Spleen (tissue), 11 donors: Measurements from ENCODE around the gene DRAP1. TPM values are rescaled to one million over a fixed set of nuclear protein-coding genes. Genes with fewer than 3 reads are reported as not detected.
A peak's percentile ranks its signal among the peaks of the same experiment; 100 is the strongest.

Experiments
- DNase-seq: peaks from one replicate; pipeline ENCODE4 v3.0.0-alpha.2; 2020
- H3K27ac ChIP-seq, 8 donors: fragments of 200-600 bp; sonication (generic) in 7 of 8; 1 replicate in 4 of 8; 2 replicates in 4 of 8; pipeline versions ENCODE4 v1.5.0 to v1.8.0; 2016 to 2021; ENCODE audit warnings: inconsistent platforms in 4 of 8, mild to moderate bottlenecking in 4 of 8, moderate library complexity in 1 of 8
- H3K27me3 ChIP-seq, 7 donors: fragments of 200-600 bp; sonication (generic) in 6 of 7; replicated peaks in 1 of 7; 1 replicate in 4 of 7; 2 replicates in 3 of 7; pipeline versions ENCODE4 v1.5.0 to v1.8.0; 2016 to 2021; ENCODE audit warnings: inconsistent platforms in 3 of 7, mild to moderate bottlenecking in 1 of 7
- H3K36me3 ChIP-seq, 6 donors: fragments of 200-600 bp; sonication (generic) in 5 of 6; 1 replicate in 4 of 6; 2 replicates in 2 of 6; pipeline versions ENCODE4 v1.5.0 to v1.8.0; 2016 to 2021; ENCODE audit warnings: inconsistent platforms in 2 of 6
- H3K4me1 ChIP-seq, 6 donors: fragments of 200-600 bp; sonication (generic) in 5 of 6; 1 replicate in 3 of 6; 2 replicates in 3 of 6; pipeline versions ENCODE4 v1.5.0 to v1.8.0; 2016 to 2021; ENCODE audit warnings: inconsistent platforms in 3 of 6
- H3K4me3 ChIP-seq, 8 donors: fragments of 200-600 bp; sonication (generic) in 7 of 8; 1 replicate in 4 of 8; 2 replicates in 4 of 8; pipeline versions ENCODE4 v1.5.0 to v1.8.0; 2016 to 2021; ENCODE audit warnings: inconsistent platforms in 4 of 8, mild to moderate bottlenecking in 4 of 8, moderate library complexity in 2 of 8
- H3K9me3 ChIP-seq, 8 donors: fragments of 200-600 bp; sonication (generic) in 7 of 8; 1 replicate in 4 of 8; 2 replicates in 4 of 8; pipeline versions ENCODE4 v1.5.0 to v1.8.0; 2016 to 2021; ENCODE audit warnings: inconsistent platforms in 4 of 8
- CTCF ChIP-seq, 11 experiments: fragments of 200-600 bp in 7 of 11; fragments of 450-650 bp in 4 of 11; sonication (generic) in 4 of 11; IDR thresholded peaks in 8 of 11; conservative IDR thresholded peaks in 3 of 11; 1 replicate in 7 of 11; 2 replicates in 4 of 11; pipeline versions ENCODE4 v1.4.0 to v1.8.0; 2016 to 2021; ENCODE audit warnings: antibody characterized with exemption in 11 of 11, inconsistent platforms in 4 of 11, mild to moderate bottlenecking in 1 of 11
- POLR2A ChIP-seq, 3 donors: fragments of 450-650 bp; IDR thresholded peaks; one replicate each; pipeline ENCODE4 v1.5.1; 2017; ENCODE audit warnings: antibody characterized with exemption in 3 of 3, mild to moderate bottlenecking in 1 of 3
- POLR2AphosphoS5 ChIP-seq, 3 donors: sonication (generic); formaldehyde crosslinking; IDR thresholded peaks; one replicate each; pipeline ENCODE4 v1.5.1; 2017; ENCODE audit warnings: antibody characterized with exemption in 3 of 3
- WGBS, 5 donors: extraction: QIAGEN DNeasy Blood & Tissue Kit in 3 of 5; methylation state at CpG; one replicate each; pipeline versions ENCODE4 v1.1.5 to v1.1.7; 2013 to 2018; 5-methylcytosine and 5-hydroxymethylcytosine counted together
- intact Hi-C: fragments of 100-400 bp; cut with DNase I; formaldehyde crosslinking; loops from one replicate; pipeline ENCODE4 v1.15.0; 2023; ENCODE audit warnings: low total_unique reads
- polyA plus RNA-seq, 3 donors: library from polyadenylated mRNA; stranded (reverse); fragments of 200-250 nt; gene quantifications; one replicate each; pipeline ENCODE4 v1.2.1, GENCODE V29; 2013
- total RNA-seq, 7 donors: library from RNA; depleted of rRNA in 3 of 7; stranded (reverse); fragments of >200 nt in 3 of 7; fragmentation: NEBNext Ultra II Directional in 4 of 7; extraction: Animal tissue kit (Norgen Biotek cat#: 25700) in 4 of 7; gene quantifications; one replicate each; pipeline versions ENCODE4 v1.1.0 to v1.2.1, GENCODE V29; 2016 to 2021
- donor health status: healthy with polysubstance abuse.
- donor health status: DM: no; HTN: no; CAD: no; lungs with moderate emphysema.
- donor health status: DM: no; HTN: no; CAD: no.
- donor health status: Bipolar disorder and iron deficiency.
- donor health status: healthy.
- donor health status: DM: no; HTN: no; CAD: no.
- donor health status: DM: yes; HTN: yes; CAD: no.

The DRAP1 gene
- total and polyA plus RNA-seq, 10 donors, result 58.3 to 123 (median 71.5) TPM

- peaks cover 45 to 82% (median 58%) of the 10 kb centered on the region in 6 donors for H3K4me1 ChIP-seq
- H3K36me3 ChIP-seq, result peaks cover 0 to 31% (median 5%) of the 10 kb centered on the region in 6 donors
- no peak for DNase-seq
- H3K4me3 ChIP-seq, result peak overlapping the region in 5 of 8 donors; percentile 90 to 100 (median 96)
- TF ChIP-seq POLR2AphosphoS5 (IDR thresholded peaks at IDR 0.05), result no peak
- TF ChIP-seq POLR2A (IDR thresholded peaks at IDR 0.05), result no peak
- no peak for TF ChIP-seq CTCF (IDR thresholded peaks at IDR 0.05 in 8 of 11, conservative IDR thresholded peaks at IDR 0.05 in 3 of 11)
- H3K9me3 ChIP-seq, result no peaks in the 10 kb centered on the region
- H3K27me3 ChIP-seq, result no peaks in the 10 kb centered on the region
- intact Hi-C loops, result no loop called here
- peak overlapping the region in 5 of 8 donors; percentile 26 to 98 (median 66) for H3K27ac ChIP-seq
- 89 to 100% (median 92%) methylated on average over 3 of the region's 3 CpGs for WGBS, 5 donors
Measured at GRCh38 chr11:65917077-65917433, 2.2 kb upstream of the DRAP1 start.

- H3K4me3 ChIP-seq, result peak overlapping the region; percentile 85 to 100 (median 96)
- H3K27me3 ChIP-seq, result no peaks in the 10 kb centered on the region
- 75 to 92% (median 87%) methylated on average over 26 to 35 of the region's 35 CpGs for WGBS, 5 donors
- H3K9me3 ChIP-seq, result no peaks in the 10 kb centered on the region
- peak; percentile 85 for DNase-seq
- peak overlapping the region in 7 of 8 donors; percentile 91 to 98 (median 97) for H3K27ac ChIP-seq
- TF ChIP-seq CTCF (IDR thresholded peaks at IDR 0.05 in 8 of 11, conservative IDR thresholded peaks at IDR 0.05 in 3 of 11) (no peak), POLR2A (IDR thresholded peaks at IDR 0.05) (no peak), POLR2AphosphoS5 (IDR thresholded peaks at IDR 0.05) (peak in 1 of 3 donors; percentile 23)
- intact Hi-C loops, result no loop called here
- peaks cover 45 to 82% (median 54%) of the 10 kb centered on the region in 6 donors for H3K4me1 ChIP-seq
- peaks cover 0 to 37% (median 10%) of the 10 kb centered on the region in 6 donors for H3K36me3 ChIP-seq
Measured at GRCh38 chr11:65917434-65918210, 1.6 kb upstream of the DRAP1 start.

- Histone ChIP-seq H3K9me3 (no peaks in the 10 kb centered on the region), H3K4me1 (peaks cover 45 to 85% (median 54%) of the 10 kb centered on the region in 6 donors), H3K27me3 (no peaks in the 10 kb centered on the region), H3K27ac (peak within 1 kb of the TSS; percentile 91 to 98 (median 96)), H3K4me3 (peak within 1 kb of the TSS; percentile 85 to 100 (median 96)), H3K36me3 (peaks cover 0 to 45% (median 17%) of the 10 kb centered on the region in 6 donors)
- 3 to 7% (median 5%) methylated on average over 29 to 77 of the region's 77 CpGs for WGBS, 5 donors
- intact Hi-C loops, result no loop called here
- TF ChIP-seq CTCF (IDR thresholded peaks at IDR 0.05 in 8 of 11, conservative IDR thresholded peaks at IDR 0.05 in 3 of 11) (no peak), POLR2A (IDR thresholded peaks at IDR 0.05) (peak in 1 of 3 donors; percentile 23), POLR2AphosphoS5 (IDR thresholded peaks at IDR 0.05) (peak in 2 of 3 donors; percentile 66 to 80)
- DNase-seq, result no peak
Measured at GRCh38 chr11:65918211-65919140, 750 bp upstream of the DRAP1 start, which contains the start of gene C11orf68. Gene C11orf68 (minus strand): TSS chr11:65919062. CDS start chr11:65919031, 31 bp downstream.
